HG03064 (cell line): Measurements from ENCODE around the gene DNMBP.
"Not testable (repeated sequence)": the region's sequence is repeated elsewhere in the genome, so short reads cannot be mapped to it uniquely, and the experiment has no call there.

Source experiments
- ATAC-seq: cut with Tn5 transposase; IDR thresholded peaks from one replicate; pipeline ENCODE4 v1.9.1; 2021; ENCODE audit warnings: low read depth; ENCODE audit not compliant: unreplicated experiment

The DNMBP gene

DNA sequence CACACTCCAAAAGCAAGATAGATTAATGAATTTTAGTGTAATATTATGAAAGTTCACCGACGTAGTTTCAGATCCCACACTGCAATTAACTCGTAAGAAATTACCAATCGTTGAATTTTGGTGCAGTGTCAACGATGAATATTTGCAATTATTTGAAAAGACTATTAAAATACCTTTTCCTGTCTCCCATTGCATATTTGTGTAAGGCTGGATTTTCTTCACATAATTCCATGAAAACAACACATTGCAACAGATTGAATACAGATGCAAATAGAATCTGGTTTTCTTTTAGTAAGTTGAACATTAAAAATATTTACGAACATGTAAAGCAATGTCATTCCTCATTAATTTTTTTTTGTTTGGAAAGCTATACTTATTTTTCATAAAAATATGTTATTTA lies 50.9 kb downstream of the DNMBP start:
- no peak for ATAC-seq

DNA sequence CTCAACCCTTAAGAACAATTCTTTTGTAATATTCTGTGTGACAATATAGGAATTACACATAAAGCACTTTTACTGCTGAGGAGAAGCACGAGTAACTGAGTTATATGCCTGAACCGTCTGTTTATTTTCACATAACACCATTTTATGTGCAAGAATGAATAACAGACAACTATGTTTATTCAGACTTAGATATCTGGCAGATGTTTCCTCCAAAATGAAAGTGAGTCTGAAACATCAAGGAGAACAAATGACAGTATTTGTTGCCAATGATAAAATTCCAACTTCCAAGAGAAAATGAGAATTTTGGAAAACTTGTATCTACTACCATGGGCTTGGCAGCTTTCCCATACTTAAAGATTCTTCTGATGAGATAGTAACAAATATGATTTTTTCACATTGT lies 51.4 kb downstream of the DNMBP start:
- no peak for ATAC-seq

DNA sequence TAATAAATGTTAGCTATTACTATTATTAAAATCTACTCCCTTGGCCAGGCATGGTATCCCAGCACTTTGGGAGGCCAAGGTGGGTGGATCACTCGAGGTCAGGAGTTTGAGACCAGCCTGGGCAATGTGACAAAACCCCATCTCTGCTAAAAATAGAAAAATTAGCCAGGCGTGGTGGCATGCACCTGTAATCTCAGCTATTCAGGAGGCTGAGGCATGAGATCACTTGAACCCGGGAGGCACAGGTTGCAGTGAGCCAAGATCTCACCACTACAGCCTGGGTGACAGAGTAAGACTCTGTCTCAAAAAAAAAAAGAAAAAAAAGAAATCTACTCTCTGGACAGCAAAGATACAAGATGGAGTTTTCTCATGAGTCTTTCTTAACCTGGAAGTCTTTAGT lies 56.2 kb downstream of the DNMBP start:
- ATAC-seq = not testable (repeated sequence)

DNA sequence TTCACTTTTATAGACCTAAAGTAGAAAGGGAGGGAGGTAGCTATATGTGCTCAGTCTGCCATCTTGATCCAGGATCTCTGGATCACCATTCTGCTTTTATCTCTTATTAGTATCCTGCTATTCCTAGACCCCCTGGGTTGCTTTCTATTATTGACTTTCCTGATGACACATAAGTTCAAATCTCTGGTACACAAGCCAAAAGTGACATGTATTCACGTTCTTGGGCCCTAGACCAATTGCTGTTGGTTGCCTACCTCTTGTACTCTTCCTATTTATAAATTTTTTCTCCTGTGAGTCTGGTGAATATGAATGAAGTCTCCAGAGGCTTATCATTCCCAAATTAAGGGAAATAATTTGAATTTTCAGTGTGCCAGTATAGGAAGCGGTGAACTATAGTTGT lies 56.9 kb downstream of the DNMBP start:
- no peak for ATAC-seq

DNA sequence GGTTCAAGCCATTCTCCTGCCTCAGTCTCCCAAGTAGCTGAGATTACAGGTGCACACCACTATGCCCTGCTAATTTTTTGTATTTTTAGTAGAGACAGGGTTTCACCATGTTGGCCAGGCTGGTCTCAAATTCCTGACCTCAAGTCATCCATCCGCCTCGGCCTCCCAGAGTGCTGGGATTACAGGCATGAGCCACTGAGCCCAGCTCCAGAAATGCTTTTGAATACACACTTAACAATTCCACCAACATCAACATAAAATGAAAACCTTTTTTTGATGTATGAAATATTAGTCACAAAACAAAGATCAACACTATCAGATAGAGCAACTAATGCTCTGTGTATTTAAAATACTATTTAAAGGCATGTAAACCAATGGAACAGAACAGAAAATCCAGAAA lies 63.7 kb downstream of the DNMBP start:
- ATAC-seq = not testable (repeated sequence)

DNA sequence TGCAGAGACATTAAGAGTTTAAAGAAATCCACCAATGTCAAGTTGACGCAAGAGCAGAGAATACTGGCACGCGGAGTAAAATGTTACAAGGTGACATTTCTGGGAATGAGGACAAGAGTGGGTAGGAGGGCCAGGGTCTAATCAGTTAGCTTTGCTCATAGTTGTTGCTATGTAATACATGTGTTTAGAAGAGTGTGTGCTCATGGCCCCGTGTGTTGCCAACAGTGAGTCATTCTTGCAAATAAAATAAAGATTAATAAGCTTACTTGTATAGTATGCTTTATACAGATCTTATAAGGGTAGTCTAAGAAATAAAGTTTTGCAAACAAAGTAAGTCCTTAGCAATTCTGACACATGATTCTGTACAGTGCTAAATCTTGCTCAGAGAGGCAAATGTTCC lies 64.5 kb downstream of the DNMBP start:
- ATAC-seq = no peak

DNA sequence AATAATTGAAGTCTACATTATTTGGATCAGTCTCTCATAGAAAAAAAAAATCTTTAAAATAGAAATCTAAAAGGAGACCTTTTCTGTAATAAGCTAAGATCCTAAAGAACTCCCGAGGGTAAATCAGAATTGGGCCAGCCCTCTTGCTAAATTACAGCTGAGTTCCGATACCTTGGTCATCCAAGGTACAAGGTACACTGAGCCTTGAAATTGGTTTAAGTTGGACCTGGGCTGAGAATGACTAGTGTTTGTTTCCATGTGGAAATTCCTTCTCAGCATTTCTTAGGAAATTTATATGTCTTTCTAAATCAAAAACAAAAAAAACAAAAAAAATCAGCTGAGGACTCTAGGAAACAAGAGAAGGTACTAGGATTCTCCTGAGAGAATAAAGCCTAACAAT lies 64.9 kb downstream of the DNMBP start:
- no peak for ATAC-seq

DNA sequence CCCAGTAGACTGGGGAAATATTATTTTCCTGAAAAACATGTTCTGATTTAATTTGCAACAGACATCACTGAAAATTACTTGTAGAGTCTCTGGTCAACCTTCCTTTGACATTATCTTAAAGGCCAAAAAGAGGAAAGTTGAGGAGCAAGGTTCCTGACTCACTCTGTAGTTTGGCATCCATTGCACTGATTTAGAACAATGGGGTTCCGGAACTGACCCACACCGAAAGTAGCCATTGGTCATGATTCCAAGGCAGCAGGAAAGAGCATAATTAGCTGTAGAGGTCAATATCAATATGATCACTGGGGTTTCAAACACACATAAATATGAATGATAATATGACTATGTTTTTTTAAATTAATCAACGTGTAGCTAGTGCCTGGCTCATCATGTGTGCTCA lies 65.8 kb downstream of the DNMBP start:
- no peak for ATAC-seq

DNA sequence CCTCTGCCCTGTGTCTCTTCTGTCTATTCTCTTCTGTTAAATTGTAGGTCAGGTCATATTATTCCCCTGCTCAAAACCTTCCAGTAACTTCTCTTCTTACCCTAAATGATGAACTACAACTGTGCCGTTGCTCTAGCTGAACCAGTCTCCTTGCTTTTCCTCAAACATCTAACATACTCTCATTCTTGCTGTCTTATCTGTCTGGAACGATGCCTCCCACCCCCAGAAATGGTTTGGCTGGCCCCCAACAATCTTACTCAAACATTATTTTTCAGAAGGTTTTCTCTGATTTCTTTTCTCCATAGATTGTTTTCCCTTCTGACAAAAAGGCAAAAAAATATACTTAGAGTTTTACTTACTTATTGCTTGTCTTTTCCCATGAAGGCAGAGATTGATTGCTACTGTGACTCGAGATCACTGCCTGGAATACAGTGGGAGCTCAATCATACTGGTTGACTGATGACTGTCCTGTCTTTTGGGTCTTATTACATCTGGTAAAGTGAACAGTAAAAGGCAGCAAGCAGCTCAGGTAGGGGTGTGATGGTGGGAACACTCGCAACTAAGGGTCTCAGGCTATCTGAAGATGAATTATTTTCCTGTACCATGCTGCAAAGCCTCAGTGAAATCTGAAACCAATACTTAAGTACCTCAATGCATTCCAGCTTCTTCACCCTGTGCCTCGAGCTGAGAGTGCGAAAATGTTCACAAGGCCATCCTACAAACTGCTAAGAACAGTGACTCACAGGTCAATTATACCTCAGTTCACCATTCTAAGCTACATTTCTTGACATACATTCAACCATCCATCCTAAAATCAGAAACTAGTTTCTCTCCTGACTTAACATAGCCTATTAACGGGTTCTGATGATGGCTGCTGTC lies 67.6 kb downstream of the DNMBP start:
- no peak for ATAC-seq

DNA sequence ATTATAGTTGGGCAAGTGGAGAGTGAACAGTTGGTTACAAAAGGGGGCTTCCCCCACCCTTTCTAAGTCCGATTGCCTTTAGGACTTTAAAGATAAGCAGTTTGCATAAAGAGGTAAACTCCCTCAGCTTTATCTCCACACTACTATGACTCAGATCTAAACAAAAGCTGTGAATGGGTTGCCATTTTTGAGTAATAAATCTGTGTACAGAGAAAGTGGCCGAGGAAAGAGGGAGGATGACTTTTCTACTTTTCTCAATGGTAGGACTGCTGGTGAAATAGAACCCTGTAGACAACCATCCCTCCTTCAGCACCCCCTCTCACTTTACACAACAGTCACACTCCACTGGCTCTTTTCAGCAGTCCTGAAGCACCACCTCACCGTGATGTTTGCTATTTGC lies 71.2 kb downstream of the DNMBP start:
- ATAC-seq = peak; percentile 86

DNA sequence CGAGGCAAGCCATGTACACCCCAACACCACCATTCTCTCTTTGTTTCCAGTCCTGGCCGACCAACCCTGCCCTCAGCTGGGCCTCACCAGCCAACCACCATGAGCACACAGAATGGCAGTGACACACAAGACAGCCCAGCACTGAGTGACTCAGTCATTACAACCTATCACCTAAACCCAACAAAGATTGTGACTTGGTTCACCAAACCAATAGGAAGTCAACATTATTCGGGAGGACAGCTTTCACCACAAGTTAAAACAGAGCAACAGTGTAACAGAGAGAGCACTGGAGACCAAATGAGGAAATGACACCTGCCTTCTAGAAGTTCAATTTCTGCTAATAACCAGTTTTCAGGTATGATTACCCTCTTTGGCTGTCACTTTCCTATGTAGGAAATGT lies 72.1 kb downstream of the DNMBP start:
- peak; percentile 39 for ATAC-seq

DNA sequence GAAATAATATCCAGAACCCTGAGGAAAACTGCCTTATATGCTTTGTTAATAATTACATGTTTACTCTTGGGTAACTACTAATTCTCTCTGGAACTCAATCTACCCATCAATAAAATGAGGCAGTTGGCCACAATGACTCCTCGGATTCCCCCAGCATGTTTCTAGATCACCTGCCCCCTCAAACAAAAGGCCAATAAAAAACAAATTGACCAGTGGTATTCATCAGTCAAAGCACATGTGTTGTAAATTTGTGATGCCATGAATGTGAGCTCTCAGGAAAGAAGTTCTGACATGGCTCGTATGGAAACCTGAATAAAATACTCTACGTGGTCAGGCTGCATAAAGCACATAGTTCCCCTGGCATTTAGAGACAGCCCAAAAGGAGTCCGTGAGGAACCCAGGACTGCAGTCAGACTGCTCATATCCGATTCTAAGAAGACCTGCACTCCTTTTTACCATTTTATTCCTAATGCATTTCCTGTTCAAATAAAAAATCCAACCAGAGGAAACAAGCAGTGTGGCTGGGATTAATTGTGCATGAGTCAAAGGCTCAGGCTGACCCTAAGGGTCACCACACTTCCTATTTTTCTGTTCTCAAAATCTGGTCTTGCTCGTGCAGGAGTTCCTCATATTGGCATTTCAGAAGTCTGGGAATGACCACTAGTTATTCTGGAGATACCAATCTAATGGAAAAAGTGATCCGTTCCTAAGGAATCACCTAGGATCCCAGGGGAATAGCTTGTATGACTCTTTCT lies 77.4 kb downstream of the DNMBP start:
- not testable (repeated sequence) for ATAC-seq

DNA sequence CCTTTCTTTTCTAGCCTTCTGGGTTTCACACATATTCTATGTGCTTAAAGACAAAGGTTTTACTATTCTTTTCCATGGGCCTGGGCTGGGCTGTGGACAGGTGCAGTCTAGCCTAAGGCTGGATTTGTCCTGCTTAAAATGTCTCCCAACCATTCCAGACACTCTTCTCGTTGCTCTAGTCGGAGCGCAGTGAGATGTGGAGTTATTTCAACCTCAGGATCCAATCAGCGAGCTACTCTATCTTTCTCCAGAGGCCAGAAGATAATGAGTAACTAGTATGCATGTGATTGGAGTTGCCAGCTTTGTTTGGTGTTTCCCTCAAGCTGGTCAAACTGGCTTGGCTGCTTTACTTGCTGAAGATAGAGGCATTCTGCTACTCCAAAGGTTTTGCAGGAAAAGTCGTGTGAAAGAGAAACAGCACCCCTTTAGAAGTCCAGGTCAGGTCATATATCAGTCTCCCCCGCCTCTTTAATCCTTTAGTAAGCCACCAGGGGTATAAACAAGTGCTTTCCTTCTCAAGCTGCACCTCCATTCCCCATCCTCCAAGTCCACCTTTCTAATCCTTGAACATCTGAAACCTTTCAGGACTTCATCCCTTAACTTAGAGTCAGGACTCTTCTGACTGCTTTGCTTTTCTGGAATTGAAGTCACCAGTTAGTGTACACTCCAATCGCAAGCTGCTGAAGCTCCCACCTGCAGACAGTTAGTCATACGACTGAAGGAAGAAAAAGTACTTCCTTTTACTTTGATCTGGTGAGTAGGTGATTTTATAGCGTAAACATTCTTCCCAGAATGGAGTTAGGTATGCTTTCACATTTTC lies 78.8 kb downstream of the DNMBP start:
- ATAC-seq = no peak

DNA sequence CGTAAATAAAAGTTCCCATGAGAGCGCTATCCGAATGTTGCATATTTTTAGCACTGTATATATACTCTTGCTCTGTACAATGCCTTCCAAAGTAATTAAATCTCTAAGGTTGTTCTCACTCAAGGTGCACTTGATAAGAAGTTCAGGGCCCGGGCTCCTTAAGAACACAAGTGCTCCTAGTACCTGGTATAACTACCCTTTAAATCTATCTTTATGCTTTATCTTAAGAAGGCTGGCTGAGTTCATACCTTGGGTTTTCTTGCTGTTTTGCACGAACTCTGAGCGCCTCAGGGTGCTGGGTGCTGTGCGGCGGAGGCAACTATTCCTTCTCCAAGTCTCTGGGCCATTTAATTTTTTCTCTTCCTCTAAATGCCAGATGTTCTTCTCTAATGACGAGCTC lies 80.4 kb downstream of the DNMBP start:
- no peak for ATAC-seq

DNA sequence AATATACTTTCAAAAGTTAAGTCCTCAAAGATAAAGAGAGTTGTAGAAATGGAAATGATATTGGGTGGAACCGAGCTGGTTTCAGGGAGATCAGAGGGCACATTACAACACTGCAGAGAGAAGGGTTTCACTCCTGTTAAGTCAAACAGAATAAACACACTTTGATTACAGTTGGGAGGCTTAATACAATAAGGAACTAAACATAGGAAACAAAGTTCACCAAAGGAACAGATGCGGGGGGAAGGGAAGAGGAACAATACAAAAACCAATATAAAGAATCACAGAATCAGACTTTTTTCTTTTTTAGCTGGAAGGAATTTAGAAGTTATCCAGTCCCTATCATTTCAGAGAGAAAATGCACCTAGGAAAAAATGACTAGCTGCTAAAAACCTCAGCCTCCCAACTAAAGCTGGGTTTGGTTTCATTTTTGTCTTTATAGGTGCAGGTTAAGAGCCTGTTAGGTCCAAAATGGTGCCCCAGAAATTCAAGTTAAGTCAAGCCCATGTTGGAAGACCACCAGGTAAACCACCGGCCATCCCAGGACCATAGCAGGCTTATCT lies 81.9 kb downstream of the DNMBP start:
- ATAC-seq = no peak

DNA sequence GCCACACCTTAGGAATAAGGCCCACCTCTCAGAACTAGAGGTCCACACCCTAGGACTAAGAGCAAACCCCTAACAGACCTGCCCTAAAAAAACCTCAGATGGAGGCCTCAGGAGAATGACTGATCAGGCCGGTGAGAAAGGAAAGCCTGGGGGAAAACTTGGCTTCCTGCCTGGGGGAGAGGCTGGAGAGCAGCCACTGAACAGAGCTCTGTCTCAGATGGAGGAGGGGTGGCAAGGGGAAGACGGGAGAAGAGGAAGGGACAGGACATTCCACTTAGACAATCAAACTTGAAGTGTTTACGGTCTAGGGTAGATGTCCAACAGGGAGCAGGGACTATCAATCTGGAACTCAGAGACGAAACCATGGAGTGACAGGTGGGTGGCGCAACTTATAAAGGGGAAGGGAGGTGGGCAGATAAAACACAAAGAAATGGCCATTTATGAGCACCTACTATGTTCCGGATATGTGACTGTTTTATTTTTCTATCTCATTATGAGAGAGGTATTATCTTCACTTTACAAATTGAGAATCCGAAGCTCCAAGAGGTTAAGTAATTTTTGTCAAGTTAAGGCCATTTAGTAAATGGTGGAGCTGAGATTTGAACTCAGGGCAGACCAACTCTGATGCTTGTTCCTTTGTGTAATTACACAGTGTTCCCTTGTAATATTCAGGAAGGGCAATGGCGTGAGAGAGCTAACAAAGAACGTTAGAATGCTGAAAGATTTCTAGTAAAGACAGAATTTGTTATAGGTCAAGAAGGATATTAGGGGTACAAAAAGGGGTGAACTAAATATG lies 82.6 kb downstream of the DNMBP start:
- ATAC-seq = no peak

DNA sequence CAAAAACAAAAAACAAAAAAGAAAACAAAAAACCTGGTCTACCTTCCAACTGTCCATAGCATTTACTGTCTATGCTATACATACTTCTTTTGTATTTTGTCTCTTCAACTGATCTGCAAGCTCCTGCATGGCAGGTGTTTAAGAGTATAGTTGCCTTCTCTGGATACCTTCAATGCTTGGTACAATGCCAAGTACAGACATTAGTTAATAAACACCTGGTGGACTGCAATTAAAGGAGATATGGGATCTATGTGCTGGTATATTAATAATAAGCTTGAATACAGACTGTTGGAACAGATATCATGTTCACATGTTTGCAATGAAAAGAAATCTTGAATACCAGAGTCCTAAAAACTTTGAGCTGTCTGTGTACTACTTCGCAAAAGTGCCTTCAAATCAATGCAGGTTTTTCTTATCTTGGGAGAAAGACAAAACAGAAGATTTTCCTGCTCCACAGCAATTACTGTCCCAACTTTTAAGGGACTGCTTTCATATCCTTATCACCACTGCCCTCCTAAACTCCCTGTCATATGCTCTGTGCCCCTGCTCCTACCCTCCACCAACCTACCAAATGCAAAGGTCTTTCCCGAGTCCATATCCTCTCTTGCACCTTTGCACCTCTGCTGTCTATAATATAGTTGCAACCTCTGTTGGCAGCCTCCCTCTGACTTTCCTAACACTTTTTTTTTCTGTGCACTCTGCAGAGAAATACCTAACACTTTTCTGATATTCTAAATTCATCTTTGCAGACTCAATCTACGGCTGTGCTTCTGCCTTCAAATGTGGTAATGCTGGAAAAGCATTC lies 85.1 kb downstream of the DNMBP start:
- ATAC-seq = no peak

DNA sequence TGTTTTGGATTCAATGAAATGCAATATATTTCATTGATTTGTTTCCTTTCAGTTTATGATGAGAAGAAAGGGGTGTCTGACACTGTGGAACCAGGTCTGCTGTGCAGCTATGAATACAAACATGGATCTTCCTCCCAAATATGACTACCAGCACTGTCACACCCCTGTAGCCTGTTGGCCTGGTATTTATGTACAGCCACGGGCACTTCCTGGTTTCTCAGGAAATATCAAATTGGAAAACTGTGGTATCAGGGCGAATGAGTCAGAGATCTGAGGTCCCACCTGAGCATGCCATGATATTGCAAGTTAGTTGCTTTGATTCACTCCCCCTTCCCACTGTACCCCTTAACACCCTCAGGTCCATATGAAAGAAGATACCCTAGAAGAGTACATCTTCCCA lies 87.8 kb downstream of the DNMBP start:
- no peak for ATAC-seq

DNA sequence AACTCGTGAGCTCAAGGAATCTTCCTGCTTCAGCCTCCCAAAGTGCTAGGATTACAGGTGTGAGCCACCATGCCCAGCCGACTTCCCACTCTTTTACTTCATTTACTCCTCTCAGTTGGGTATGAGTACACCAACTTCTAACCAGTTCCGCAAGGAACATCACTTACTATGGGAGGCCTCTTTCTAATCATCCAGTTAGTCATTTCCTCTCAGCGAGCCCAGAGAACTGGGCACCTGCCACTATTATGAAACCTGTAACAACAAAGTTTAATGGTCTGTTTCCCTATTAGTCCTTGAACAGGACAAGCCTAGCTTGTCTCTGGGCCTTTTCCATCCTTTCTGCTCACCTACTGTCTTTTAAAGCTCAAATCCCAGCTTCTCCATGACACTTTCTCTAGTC lies 88.8 kb downstream of the DNMBP start:
- ATAC-seq = no peak
